Liver (tissue), 9 donors: ENCODE measurements around the gene PSMD6. TPM values are rescaled to one million over a fixed set of nuclear protein-coding genes. Genes with fewer than 3 reads are reported as not detected.

ENCODE experiments used
- DNase-seq: peaks from one replicate; pipeline ENCODE4 v3.0.0-alpha.2; 2017; ENCODE audit warnings: low spot score
- H3K27ac ChIP-seq, 2 donors: one replicate each; pipeline ENCODE4 v1.7.0; 2013; ENCODE audit warnings: inconsistent platforms in 2 of 2, low read length in 2 of 2, control low read depth in 1 of 2, low read depth in 1 of 2, mild to moderate bottlenecking in 1 of 2
- H3K27me3 ChIP-seq, 4 donors: one replicate each; pipeline versions ENCODE4 v1.6.1 to v1.7.0; 2013; ENCODE audit warnings: low read length in 3 of 4, inconsistent platforms in 1 of 4, mild to moderate bottlenecking in 1 of 4, moderate library complexity in 1 of 4; ENCODE audit not compliant: control insufficient read depth in 4 of 4, insufficient read depth in 4 of 4
- H3K36me3 ChIP-seq, 4 donors: one replicate each; pipeline versions ENCODE4 v1.6.1 to v1.7.0; 2013; ENCODE audit warnings: low read length in 3 of 4, mild to moderate bottlenecking in 3 of 4, low read depth in 1 of 4, moderate library complexity in 1 of 4; ENCODE audit not compliant: control insufficient read depth in 4 of 4, insufficient read depth in 3 of 4
- H3K4me1 ChIP-seq, 4 donors: one replicate each; pipeline versions ENCODE4 v1.6.1 to v1.7.0; 2013; ENCODE audit warnings: low read length in 3 of 4, mild to moderate bottlenecking in 3 of 4, moderate library complexity in 1 of 4; ENCODE audit not compliant: control insufficient read depth in 4 of 4, insufficient read depth in 4 of 4
- H3K4me3 ChIP-seq, 3 donors: one replicate each; pipeline versions ENCODE4 v1.6.1 to v1.7.0; 2013; ENCODE audit warnings: low read length in 3 of 3, control low read depth in 1 of 3, low read depth in 1 of 3, mild to moderate bottlenecking in 1 of 3
- H3K9ac ChIP-seq, 2 donors: one replicate each; pipeline ENCODE4 v1.7.0; 2013; ENCODE audit warnings: low read length in 2 of 2, mild to moderate bottlenecking in 2 of 2, moderate library complexity in 2 of 2, control low read depth in 1 of 2, low read depth in 1 of 2
- H3K9me3 ChIP-seq, 4 donors: one replicate each; pipeline versions ENCODE4 v1.6.1 to v1.7.0; 2013; ENCODE audit warnings: low read length in 3 of 4; ENCODE audit not compliant: control insufficient read depth in 4 of 4
- CTCF ChIP-seq: fragments of 150-350 bp; IDR thresholded peaks from 2 replicates; pipeline ENCODE4 v1.5.1; 2017; ENCODE audit warnings: improper control_type of control experiment, low read depth, low read length; ENCODE audit not compliant: missing input control
- FOXA2 ChIP-seq: IDR thresholded peaks from 2 replicates; pipeline ENCODE4 v1.6.1; 2016; ENCODE audit warnings: antibody characterized with exemption
- GABPA ChIP-seq, 2 donors: IDR thresholded peaks in 1 of 2; conservative IDR thresholded peaks in 1 of 2; 2 replicates each; pipeline ENCODE4 v1.6.1; 2016; ENCODE audit warnings: antibody characterized with exemption in 2 of 2, mild to moderate bottlenecking in 1 of 2, moderate library complexity in 1 of 2
- HNF4A ChIP-seq, 2 donors: conservative IDR thresholded peaks; 2 replicates each; pipeline ENCODE4 v1.6.1; 2016; ENCODE audit warnings: antibody characterized with exemption in 2 of 2, mild to moderate bottlenecking in 2 of 2
- HNF4G ChIP-seq: IDR thresholded peaks from 2 replicates; pipeline ENCODE4 v1.6.1; 2016; ENCODE audit warnings: antibody characterized with exemption
- RAD21 ChIP-seq, 2 donors: IDR thresholded peaks; 2 replicates each; pipeline ENCODE4 v1.6.1; 2016; ENCODE audit warnings: antibody characterized with exemption in 2 of 2, mild to moderate bottlenecking in 2 of 2
- REST ChIP-seq: IDR thresholded peaks from 2 replicates; pipeline ENCODE4 v1.6.1; 2016; ENCODE audit warnings: antibody characterized with exemption, mild to moderate bottlenecking
- RXRA ChIP-seq, 2 donors: IDR thresholded peaks; 2 replicates each; pipeline ENCODE4 v1.6.1; 2017 to 2018; ENCODE audit warnings: antibody characterized with exemption in 2 of 2, mild to moderate bottlenecking in 1 of 2
- SP1 ChIP-seq: IDR thresholded peaks from 2 replicates; pipeline ENCODE4 v1.6.1; 2018; ENCODE audit warnings: antibody characterized with exemption, mild to moderate bottlenecking
- ZBTB33 ChIP-seq: IDR thresholded peaks from 2 replicates; pipeline ENCODE4 v1.6.1; 2016; ENCODE audit warnings: antibody characterized with exemption
- WGBS: extraction: QIAGEN DNeasy Blood & Tissue Kit; methylation state at CpG from one replicate; pipeline ENCODE4 v1.1.7; 2013; 5-methylcytosine and 5-hydroxymethylcytosine counted together
- polyA plus RNA-seq, 2 donors: library from polyadenylated mRNA; stranded (reverse) in 1 of 2; unstranded in 1 of 2; fragments of 200-250 nt in 1 of 2; fragments of >200 nt in 1 of 2; fragmentation: Nextera tagmentation in 1 of 2; extraction: Ambion mirVana in 1 of 2; gene quantifications; one replicate each; pipeline versions ENCODE4 v1.2.1 to v1.2.3, GENCODE V29; 2013 to 2015
- total RNA-seq, 2 donors: library from RNA; depleted of rRNA; stranded (reverse); fragments of >200 nt; gene quantifications; one replicate each; pipeline ENCODE4 v1.2.3, GENCODE V29; 2014
- donor health status: healthy.
- donor health status: healthy.
- donor health status: healthy.
- donor health status: healthy.
- donor health status: healthy.

PSMD6 gene
- total and polyA plus RNA-seq, 4 donors: 49.3 to 72.7 (median 54.9) TPM

- no peak for TF ChIP-seq CTCF
- no peak for TF ChIP-seq HNF4G
- no peak for TF ChIP-seq RXRA (IDR thresholded peaks at IDR 0.05)
- no peak for TF ChIP-seq SP1
- TF ChIP-seq HNF4A (conservative IDR thresholded peaks at IDR 0.05): no peak
- TF ChIP-seq GABPA (IDR thresholded peaks at IDR 0.05 in 1 of 2, conservative IDR thresholded peaks at IDR 0.05 in 1 of 2): no peak
- TF ChIP-seq ZBTB33: no peak
Observed at GRCh38 chr3:64000453-64001055, 22.7 kb downstream of the PSMD6 start (continued).

- H3K9ac ChIP-seq: no peak overlapping the region
- TF ChIP-seq RAD21 (IDR thresholded peaks at IDR 0.05) (no peak), HNF4G (no peak), FOXA2 (no peak), REST (no peak)
- H3K27ac ChIP-seq: peak overlapping the region in 1 of 2 donors; percentile 3
- H3K36me3 ChIP-seq: peaks cover 7 to 35% (median 26%) of the 10 kb centered on the region in 4 donors
- 54% methylated on average over 10 of the region's 10 CpGs for whole genome bisulfite sequencing
- H3K27me3 ChIP-seq: no peaks in the 10 kb centered on the region
- H3K4me3 ChIP-seq: no peak overlapping the region
- H3K9me3 ChIP-seq: no peaks in the 10 kb centered on the region
- DNase-seq: no peak
- H3K4me1 ChIP-seq: peaks cover 0 to 24% (median 15%) of the 10 kb centered on the region in 4 donors
Observed at GRCh38 chr3:63998852-63999754, 24.2 kb downstream of the PSMD6 start.

GRCh38 chr3:63995086-63995485 lies 28.2 kb downstream of the PSMD6 start:
- H3K36me3 ChIP-seq: peaks cover 4 to 57% (median 48%) of the 10 kb centered on the region in 4 donors
- TF ChIP-seq RXRA (IDR thresholded peaks at IDR 0.05) (no peak), GABPA (IDR thresholded peaks at IDR 0.05 in 1 of 2, conservative IDR thresholded peaks at IDR 0.05 in 1 of 2) (no peak)
- H3K9ac ChIP-seq: no peak overlapping the region
- peaks cover 0 to 17% (median 11%) of the 10 kb centered on the region in 4 donors for H3K4me1 ChIP-seq
- no peaks in the 10 kb centered on the region for H3K9me3 ChIP-seq
- 88% methylated on average over 5 of the region's 5 CpGs for WGBS
- H3K4me3 ChIP-seq: no peak overlapping the region
- H3K27ac ChIP-seq: no peak overlapping the region
- DNase-seq: no peak
- no peaks in the 10 kb centered on the region for H3K27me3 ChIP-seq
